ENCODE measurements around the gene DGCR6.

DNA sequence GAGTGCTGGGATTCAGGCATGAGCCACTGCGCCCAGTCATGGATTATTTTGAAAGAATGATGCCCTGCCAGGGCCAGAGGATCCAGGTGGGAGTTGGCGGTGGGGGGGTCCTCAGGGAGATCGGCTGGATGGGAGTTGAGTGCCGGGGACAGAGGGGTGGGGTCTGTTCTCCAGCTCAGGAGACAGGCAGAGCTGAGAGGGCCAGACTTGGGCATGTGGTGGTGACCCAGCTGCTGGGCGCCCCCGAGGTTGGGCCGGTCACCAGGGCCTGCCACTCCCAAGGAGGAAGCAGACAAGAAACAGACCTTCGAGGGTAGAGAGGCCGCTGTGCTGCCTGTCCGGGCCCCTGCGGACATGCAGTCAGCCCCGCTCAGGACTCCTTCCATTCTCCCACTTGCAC lies 41.8 kb downstream of the DGCR6 start:
- TF ChIP-seq, protein P1, sequence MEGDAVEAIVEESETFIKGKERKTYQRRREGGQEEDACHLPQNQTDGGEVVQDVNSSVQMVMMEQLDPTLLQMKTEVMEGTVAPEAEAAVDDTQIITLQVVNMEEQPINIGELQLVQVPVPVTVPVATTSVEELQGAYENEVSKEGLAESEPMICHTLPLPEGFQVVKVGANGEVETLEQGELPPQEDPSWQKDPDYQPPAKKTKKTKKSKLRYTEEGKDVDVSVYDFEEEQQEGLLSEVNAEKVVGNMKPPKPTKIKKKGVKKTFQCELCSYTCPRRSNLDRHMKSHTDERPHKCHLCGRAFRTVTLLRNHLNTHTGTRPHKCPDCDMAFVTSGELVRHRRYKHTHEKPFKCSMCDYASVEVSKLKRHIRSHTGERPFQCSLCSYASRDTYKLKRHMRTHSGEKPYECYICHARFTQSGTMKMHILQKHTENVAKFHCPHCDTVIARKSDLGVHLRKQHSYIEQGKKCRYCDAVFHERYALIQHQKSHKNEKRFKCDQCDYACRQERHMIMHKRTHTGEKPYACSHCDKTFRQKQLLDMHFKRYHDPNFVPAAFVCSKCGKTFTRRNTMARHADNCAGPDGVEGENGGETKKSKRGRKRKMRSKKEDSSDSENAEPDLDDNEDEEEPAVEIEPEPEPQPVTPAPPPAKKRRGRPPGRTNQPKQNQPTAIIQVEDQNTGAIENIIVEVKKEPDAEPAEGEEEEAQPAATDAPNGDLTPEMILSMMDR (conservative IDR thresholded peaks at IDR 0.05), result no peak
- TF ChIP-seq ZFX (IDR thresholded peaks at IDR 0.05), result no peak

All from C4-2B (cell line).